Aorta (tissue), 5 donors: Measurements from ENCODE around the gene XG. TPM values are rescaled to one million over a fixed set of nuclear protein-coding genes. Genes with fewer than 3 reads are reported as not detected.
A peak's percentile ranks its signal among the peaks of the same experiment; 100 is the strongest.
"Not testable (repeated sequence)": the region's sequence is repeated elsewhere in the genome, so short reads cannot be mapped to it uniquely, and the experiment has no call there.

Experiments
- ATAC-seq: fragments of 200-7000 bp; cut with Tn5 transposase; one replicate; pipeline ENCODE4 v1.9.1; 2022; ENCODE audit warnings: moderate library complexity; ENCODE audit not compliant: low FRiP score
- DNase-seq, 2 donors: peaks; one replicate each; pipeline ENCODE4 v3.0.0-alpha.2; 2020
- H3K27ac ChIP-seq, 2 donors: one replicate each; pipeline ENCODE4 v1.5.1; 2013; ENCODE audit warnings: low read length in 2 of 2, mild to moderate bottlenecking in 2 of 2, moderate library complexity in 2 of 2, control low read depth in 1 of 2, inconsistent platforms in 1 of 2, low read depth in 1 of 2
- H3K27me3 ChIP-seq, 2 donors: one replicate each; pipeline ENCODE4 v1.6.1; 2013; ENCODE audit warnings: control low read depth in 1 of 2, low read length in 1 of 2, mild to moderate bottlenecking in 1 of 2, moderate library complexity in 1 of 2; ENCODE audit not compliant: insufficient read depth in 2 of 2, control insufficient read depth in 1 of 2
- H3K36me3 ChIP-seq, 2 donors: one replicate each; pipeline ENCODE4 v1.6.1; 2013; ENCODE audit warnings: control low read depth in 1 of 2, low read length in 1 of 2, mild to moderate bottlenecking in 1 of 2; ENCODE audit not compliant: insufficient read depth in 2 of 2, control insufficient read depth in 1 of 2
- H3K4me1 ChIP-seq, 2 donors: one replicate each; pipeline ENCODE4 v1.6.1; 2013; ENCODE audit warnings: low read length in 2 of 2, control low read depth in 1 of 2, mild to moderate bottlenecking in 1 of 2, moderate library complexity in 1 of 2; ENCODE audit not compliant: insufficient read depth in 2 of 2, control insufficient read depth in 1 of 2
- H3K4me3 ChIP-seq, 2 donors: one replicate each; pipeline ENCODE4 v1.5.1; 2013; ENCODE audit warnings: low read length in 2 of 2, control low read depth in 1 of 2, mild to moderate bottlenecking in 1 of 2
- H3K9me3 ChIP-seq: one replicate; pipeline ENCODE4 v1.6.1; 2013; ENCODE audit warnings: mild to moderate bottlenecking, low read length; ENCODE audit not compliant: control insufficient read depth
- WGBS, 2 donors: extraction: QIAGEN DNeasy Blood & Tissue Kit; methylation state at CpG; one replicate each; pipeline ENCODE4 v1.1.7; 2013; 5-methylcytosine and 5-hydroxymethylcytosine counted together
- intact Hi-C, 2 donors: fragments of 100-400 bp; cut with DNase I; formaldehyde crosslinking; loops; one replicate each; pipeline versions ENCODE4 v1.14.2 to v1.15.0; 2022
- polyA plus RNA-seq, 2 donors: library from polyadenylated mRNA; stranded (reverse); fragments of 200-250 nt; gene quantifications; one replicate each; pipeline ENCODE4 v1.2.3, GENCODE V29; 2013
- total RNA-seq, 2 donors: library from RNA; stranded (reverse); fragmentation: NEBNext Ultra II Directional; extraction: Animal tissue kit (Norgen Biotek cat#: 25700); gene quantifications; one replicate each; pipeline ENCODE4 v1.2.1, GENCODE V29; 2021
- donor health status: healthy with polysubstance abuse.
- donor health status: Bipolar disorder and iron deficiency.
- donor health status: DM: no; HTN: no; CAD: no.
- donor health status: DM: no; HTN: no; CAD: no.
- donor health status: DM: yes; HTN: yes; CAD: no.

XG gene
- total and polyA plus RNA-seq, 4 donors = 4.4 to 9.0 (median 7.0) TPM

- Histone ChIP-seq H3K4me1 (no peaks in the 10 kb centered on the region), H3K36me3 (no peaks in the 10 kb centered on the region), H3K27ac (no peak overlapping the region), H3K4me3 (no peak overlapping the region), H3K9me3 (peaks cover 1% of the 10 kb centered on the region), H3K27me3 (no peaks in the 10 kb centered on the region)
- no peak for DNase-seq
- intact Hi-C loops = no loop called here
- WGBS, 2 donors = 90 to 91% methylated on average over 5 of the region's 5 CpGs
- ATAC-seq = no peak
Measured at GRCh38 chrX:2765549-2765830, 13.7 kb downstream of the XG start.

GRCh38 chrX:2766906-2767305 lies 15.1 kb downstream of the XG start:
- intact Hi-C loops = no loop called here
- no peak overlapping the region for H3K27ac ChIP-seq
- 85 to 88% methylated on average over 11 of the region's 11 CpGs for WGBS, 2 donors
- no peaks in the 10 kb centered on the region for H3K27me3 ChIP-seq
- ATAC-seq (no peak), DNase-seq (no peak)
- no peaks in the 10 kb centered on the region for H3K4me1 ChIP-seq
- H3K9me3 ChIP-seq = peaks cover 1% of the 10 kb centered on the region
- no peak overlapping the region for H3K4me3 ChIP-seq
- no peaks in the 10 kb centered on the region for H3K36me3 ChIP-seq

GRCh38 chrX:2767631-2768455 lies 16.0 kb downstream of the XG start:
- ATAC-seq = peak; percentile 68
- Histone ChIP-seq H3K4me3 (no peak overlapping the region), H3K9me3 (no peaks in the 10 kb centered on the region), H3K27me3 (no peaks in the 10 kb centered on the region), H3K27ac (no peak overlapping the region), H3K4me1 (no peaks in the 10 kb centered on the region), H3K36me3 (no peaks in the 10 kb centered on the region)
- intact Hi-C loops = no loop called here
- peak; percentile 67 to 77 for DNase-seq
- 60 to 63% methylated on average over 25 of the region's 25 CpGs for WGBS, 2 donors

GRCh38 chrX:2769615-2770014 lies 17.8 kb downstream of the XG start:
- no peak overlapping the region for H3K27ac ChIP-seq
- DNase-seq (no peak), ATAC-seq (no peak)
- no peaks in the 10 kb centered on the region for H3K36me3 ChIP-seq
- no peaks in the 10 kb centered on the region for H3K27me3 ChIP-seq
- peaks cover 1% of the 10 kb centered on the region for H3K9me3 ChIP-seq
- no peak overlapping the region for H3K4me3 ChIP-seq
- 87 to 100% methylated on average over 1 of the region's 1 CpG for WGBS, 2 donors
- intact Hi-C loops = no loop called here
- H3K4me1 ChIP-seq = no peaks in the 10 kb centered on the region

GRCh38 chrX:2773166-2774055 lies 21.6 kb downstream of the XG start:
- H3K4me1 ChIP-seq, H3K27me3 ChIP-seq, H3K9me3 ChIP-seq, H3K27ac ChIP-seq, H3K36me3 ChIP-seq, intact Hi-C loops, DNase-seq, H3K4me3 ChIP-seq, ATAC-seq: not testable (repeated sequence)
- 84 to 91% methylated on average over 8 to 9 of the region's 10 CpGs for WGBS, 2 donors

GRCh38 chrX:2774057-2774456 lies 22.2 kb downstream of the XG start:
- ATAC-seq (no peak), DNase-seq (no peak)
- no peaks in the 10 kb centered on the region for H3K27me3 ChIP-seq
- no peaks in the 10 kb centered on the region for H3K4me1 ChIP-seq
- H3K27ac ChIP-seq = no peak overlapping the region
- intact Hi-C loops = no loop called here
- no peak overlapping the region for H3K4me3 ChIP-seq
- H3K9me3 ChIP-seq = peaks cover 1% of the 10 kb centered on the region
- WGBS, 2 donors = 79 to 89% methylated on average over 5 of the region's 5 CpGs
- H3K36me3 ChIP-seq = no peaks in the 10 kb centered on the region

GRCh38 chrX:2774776-2775175 lies 22.9 kb downstream of the XG start:
- 93 to 98% methylated on average over 3 of the region's 3 CpGs for WGBS, 2 donors
- DNase-seq = no peak
- Histone ChIP-seq H3K4me3 (no peak overlapping the region), H3K27me3 (no peaks in the 10 kb centered on the region), H3K27ac (no peak overlapping the region), H3K9me3 (peaks cover 1% of the 10 kb centered on the region), H3K4me1 (no peaks in the 10 kb centered on the region), H3K36me3 (no peaks in the 10 kb centered on the region)
- intact Hi-C loops = no loop called here
- no peak for ATAC-seq

GRCh38 chrX:2780472-2781225 lies 28.8 kb downstream of the XG start:
- H3K4me1 ChIP-seq, H3K27me3 ChIP-seq, H3K36me3 ChIP-seq, H3K4me3 ChIP-seq, ATAC-seq, H3K9me3 ChIP-seq, H3K27ac ChIP-seq, DNase-seq, intact Hi-C loops: not testable (repeated sequence)
- WGBS, 2 donors = 61 to 63% methylated on average over 12 of the region's 12 CpGs
